SHP77 treated with DMSO at 0.1 percent for 48 hours (cell line): ENCODE measurements around the gene TRMT1.
A peak's percentile ranks its signal among the peaks of the same experiment; 100 is the strongest.
"Not testable (repeated sequence)": the region's sequence is repeated elsewhere in the genome, so short reads cannot be mapped to it uniquely, and the experiment has no call there.

ENCODE experiments used
- DNase-seq: peaks from one replicate; lab custom pipeline; 2025; lab: John Stamatoyannopoulos, UW

The TRMT1 gene

GRCh38 chr19:13150187-13150930, 33.8 kb upstream of the TRMT1 start, which contains the start of the genes IER2 and STX10:
Gene IER2, plus strand, starts transcription at chr19:13150411. Its CDS starts 2,776 bp downstream, at chr19:13153187.
Gene STX10, minus strand, starts transcription at chr19:13150375. Its CDS starts 202 bp downstream, at chr19:13150173.
- DNase-seq = peak; percentile 86

- DNase-seq = no peak
Observed at GRCh38 chr19:13149628-13150186, 33.2 kb upstream of the TRMT1 start.

- DNase-seq = not testable (repeated sequence)
Observed at GRCh38 chr19:13149173-13149627, 32.7 kb upstream of the TRMT1 start.

- no peak for DNase-seq
Observed at GRCh38 chr19:13146763-13147563, 30.4 kb upstream of the TRMT1 start.

GRCh38 chr19:13139633-13140311, 23.2 kb upstream of the TRMT1 start:
- no peak for DNase-seq

- no peak for DNase-seq
Observed at GRCh38 chr19:13138916-13139198, 22.3 kb upstream of the TRMT1 start.

- no peak for DNase-seq
Observed at GRCh38 chr19:13138171-13138915, 21.8 kb upstream of the TRMT1 start.

GRCh38 chr19:13137290-13137794, 20.8 kb upstream of the TRMT1 start:
- no peak for DNase-seq

- no peak for DNase-seq
Observed at GRCh38 chr19:13135068-13136062, 18.8 kb upstream of the TRMT1 start.

GRCh38 chr19:13134626-13135025, 18.1 kb upstream of the TRMT1 start:
- no peak for DNase-seq

GRCh38 chr19:13133241-13133870, 16.8 kb upstream of the TRMT1 start:
- no peak for DNase-seq

- no peak for DNase-seq
Observed at GRCh38 chr19:13132471-13133180, 16.1 kb upstream of the TRMT1 start.

GRCh38 chr19:13130886-13131490, 14.4 kb upstream of the TRMT1 start:
- DNase-seq = no peak

GRCh38 chr19:13129384-13129783, 12.8 kb upstream of the TRMT1 start:
- DNase-seq = no peak

GRCh38 chr19:13128583-13128982, 12.0 kb upstream of the TRMT1 start:
- no peak for DNase-seq

- DNase-seq = no peak
Observed at GRCh38 chr19:13127811-13128575, 11.5 kb upstream of the TRMT1 start.

GRCh38 chr19:13127051-13127450, 10.5 kb upstream of the TRMT1 start:
- no peak for DNase-seq
